GM19438 (cell line): ENCODE results near the gene RAB10.
"Not testable (repeated sequence)": the region's sequence is repeated elsewhere in the genome, so short reads cannot be mapped to it uniquely, and the experiment has no call there.

Source experiments
- ATAC-seq: cut with Tn5 transposase; IDR thresholded peaks from one replicate; pipeline ENCODE4 v1.9.1; 2021; ENCODE audit warnings: low read depth; ENCODE audit not compliant: unreplicated experiment

RAB10 gene

DNA sequence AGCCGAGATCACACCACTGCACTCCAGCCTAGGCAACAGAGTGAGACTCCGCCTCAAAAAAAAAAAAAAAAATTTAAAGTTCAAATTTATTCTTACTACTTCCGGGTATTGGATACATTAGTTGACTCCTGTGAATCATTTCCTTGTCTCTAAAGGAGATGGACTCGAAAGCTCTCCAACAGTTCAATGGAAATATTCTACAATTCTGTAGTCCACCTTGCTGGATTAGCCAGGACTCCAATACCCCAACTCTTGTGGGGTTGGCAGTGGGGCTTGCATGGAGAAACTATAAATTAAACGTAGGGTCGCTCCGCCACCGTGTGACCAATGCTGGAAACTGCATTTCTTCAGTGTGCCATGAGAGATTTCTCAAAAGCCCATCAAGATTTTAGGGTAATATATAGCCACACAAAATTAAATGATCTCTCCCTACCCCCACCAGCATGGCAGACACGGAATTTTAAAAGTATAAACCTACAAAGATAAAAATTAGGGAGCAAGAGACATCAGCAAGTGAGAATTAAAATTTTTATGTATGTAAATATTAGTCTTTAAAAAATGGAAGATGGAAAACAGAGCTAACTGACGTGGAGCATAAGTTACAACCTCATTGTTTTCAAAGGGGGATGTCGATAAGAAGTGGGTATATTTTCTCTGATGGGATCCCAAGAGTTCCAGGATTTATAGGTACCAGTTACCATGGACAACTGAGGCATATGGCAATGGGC, 111.2 kb downstream of the RAB10 start:
- no peak for ATAC-seq

- ATAC-seq, result no peak
Measured at GRCh38 chr2:26148501-26148900, 114.6 kb downstream of the RAB10 start.

DNA sequence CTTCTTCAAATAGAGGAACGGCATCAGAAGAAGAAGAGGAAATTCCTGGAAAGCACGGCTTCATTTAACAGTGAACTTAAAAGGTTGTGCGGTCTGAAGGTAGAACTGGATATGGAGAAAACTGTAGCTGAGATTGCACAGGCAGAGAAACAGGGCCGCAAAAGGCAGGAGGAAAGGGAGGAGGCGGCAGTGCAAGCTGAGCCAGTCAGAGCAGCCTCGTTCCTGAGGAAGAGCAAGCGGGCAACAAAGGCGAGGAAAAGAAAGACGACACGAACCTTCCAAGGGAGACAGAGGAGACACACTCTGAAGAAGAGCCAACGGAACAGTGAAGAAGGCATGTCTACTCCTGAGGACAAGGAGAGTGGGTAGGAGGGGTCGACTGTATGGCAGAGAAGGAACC, 116.4 kb downstream of the RAB10 start:
- ATAC-seq, result no peak

DNA sequence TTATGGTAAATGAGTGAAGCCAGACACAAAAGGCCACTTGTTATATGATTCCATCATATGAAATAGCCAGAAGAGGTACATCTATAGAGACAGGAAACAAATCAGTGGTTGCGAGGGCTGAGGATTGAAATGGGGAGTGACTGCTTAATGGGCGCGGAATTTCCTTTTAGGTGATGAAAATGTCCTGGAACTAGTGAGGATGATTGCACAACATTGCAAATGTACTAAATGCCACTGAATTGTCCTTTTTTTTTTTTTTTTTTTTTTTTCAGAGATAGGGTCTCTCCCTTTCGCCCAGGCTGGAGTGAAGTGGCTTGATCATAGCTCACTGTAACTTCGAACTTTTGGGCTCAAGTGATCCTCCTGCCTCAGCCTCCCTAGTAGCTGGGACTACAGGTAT, 123.7 kb downstream of the RAB10 start:
- no peak for ATAC-seq

DNA sequence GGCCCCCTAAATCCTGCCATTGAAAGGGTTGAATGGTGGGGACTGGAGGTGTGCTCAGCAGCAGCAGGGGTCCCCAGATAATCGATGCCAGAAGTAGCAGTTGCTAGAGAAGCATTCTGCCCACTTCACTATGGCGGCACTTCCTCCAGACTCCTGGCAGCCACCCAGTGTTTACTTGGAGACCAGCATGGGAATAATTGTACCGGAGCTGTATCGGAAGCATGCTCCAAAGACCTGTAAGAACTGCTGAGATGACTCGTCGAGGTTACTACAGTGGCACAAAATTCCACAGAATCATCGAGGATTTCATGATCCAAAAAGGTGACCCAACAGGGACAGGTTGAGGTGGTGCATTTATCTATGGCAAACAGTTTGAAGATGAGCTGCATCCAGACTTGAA, 128.0 kb downstream of the RAB10 start:
- ATAC-seq, result no peak

DNA sequence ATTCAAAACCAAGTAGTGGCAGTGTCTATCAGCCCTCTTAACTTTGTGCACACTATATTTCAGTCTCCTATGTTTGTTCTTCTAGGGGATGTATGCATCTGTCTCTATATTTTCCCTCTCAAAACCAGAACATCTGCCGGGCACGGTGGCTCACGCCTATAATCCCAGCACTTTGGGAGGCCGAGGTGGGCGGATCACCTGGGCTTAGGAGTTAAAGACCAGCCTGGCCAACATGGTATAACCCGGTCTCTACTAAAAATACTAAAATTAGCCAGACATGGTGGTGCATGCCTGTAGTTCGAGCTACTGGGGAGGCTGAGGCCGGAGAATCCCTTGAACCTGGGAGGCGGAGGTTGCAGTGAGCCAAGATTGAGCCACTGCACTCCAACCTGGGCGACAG, 129.1 kb downstream of the RAB10 start:
- no peak for ATAC-seq

DNA sequence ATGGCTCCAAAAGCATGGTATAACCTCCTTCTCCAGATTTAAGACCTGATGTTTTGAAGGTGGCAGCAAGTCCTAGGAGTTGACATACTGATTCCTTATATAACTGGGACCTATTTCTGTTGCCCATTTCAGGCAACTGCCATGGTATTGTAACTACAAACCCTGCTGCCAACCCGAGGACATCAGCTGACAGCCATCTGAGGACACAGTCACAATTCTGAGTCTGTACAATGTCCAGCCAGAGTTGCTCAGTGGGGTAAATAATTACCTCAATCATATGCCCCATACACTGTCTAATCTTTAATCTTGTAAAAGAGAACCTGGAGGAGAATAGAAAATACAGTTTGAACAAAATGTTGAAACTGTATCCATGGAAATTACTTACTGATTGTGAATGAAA, 130.3 kb downstream of the RAB10 start:
- no peak for ATAC-seq

DNA sequence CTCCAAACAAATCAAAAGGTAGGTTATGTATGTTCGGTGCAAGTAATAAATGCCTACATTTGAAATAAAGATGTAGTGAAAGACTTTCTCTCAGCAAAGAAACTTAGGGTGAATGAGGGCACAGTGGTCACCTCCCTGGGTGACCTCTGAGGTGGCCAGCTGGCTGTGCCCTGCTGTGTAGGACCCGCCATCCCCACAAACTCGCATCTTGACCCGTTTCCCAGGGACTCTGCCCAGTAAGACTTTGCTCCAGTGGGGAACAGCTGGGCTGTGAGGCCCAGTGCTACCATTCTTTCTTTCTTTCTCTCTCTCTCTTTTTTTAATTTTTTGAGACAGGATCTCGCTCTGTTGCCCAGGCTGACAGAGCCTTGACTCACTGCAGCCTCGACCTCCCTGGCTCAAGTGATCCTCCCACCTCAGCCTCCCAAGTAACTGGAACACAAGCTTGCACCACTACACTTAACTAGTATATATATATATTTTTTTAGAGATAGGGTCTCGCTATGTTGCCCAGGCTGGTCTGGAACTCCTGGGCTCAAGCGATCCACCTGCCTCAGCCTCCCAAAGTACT, 130.8 kb downstream of the RAB10 start:
- ATAC-seq, result no peak

GRCh38 chr2:26165403-26165802, 131.5 kb downstream of the RAB10 start:
- no peak for ATAC-seq

DNA sequence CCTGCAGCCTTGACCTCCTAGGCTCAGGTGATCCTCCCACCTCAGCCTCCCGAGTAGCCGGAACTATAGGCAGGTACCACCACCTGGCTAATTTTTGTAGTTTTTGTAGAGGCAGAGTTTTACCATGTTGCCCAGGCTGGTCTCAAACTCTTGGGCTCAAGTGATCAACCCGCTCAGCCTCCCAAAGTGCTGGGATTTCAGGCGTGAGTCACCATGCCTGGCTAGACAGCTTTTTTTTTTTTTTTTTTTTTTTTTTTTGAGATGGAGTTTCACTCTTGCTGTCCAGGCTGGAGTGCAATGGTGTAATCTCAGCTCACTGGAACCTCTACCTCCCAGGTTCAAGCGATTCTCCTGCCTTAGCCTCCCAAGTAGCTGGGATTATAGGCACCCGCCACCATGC, 132.7 kb downstream of the RAB10 start:
- not testable (repeated sequence) for ATAC-seq

GRCh38 chr2:26168785-26169184, 134.9 kb downstream of the RAB10 start:
- no peak for ATAC-seq

DNA sequence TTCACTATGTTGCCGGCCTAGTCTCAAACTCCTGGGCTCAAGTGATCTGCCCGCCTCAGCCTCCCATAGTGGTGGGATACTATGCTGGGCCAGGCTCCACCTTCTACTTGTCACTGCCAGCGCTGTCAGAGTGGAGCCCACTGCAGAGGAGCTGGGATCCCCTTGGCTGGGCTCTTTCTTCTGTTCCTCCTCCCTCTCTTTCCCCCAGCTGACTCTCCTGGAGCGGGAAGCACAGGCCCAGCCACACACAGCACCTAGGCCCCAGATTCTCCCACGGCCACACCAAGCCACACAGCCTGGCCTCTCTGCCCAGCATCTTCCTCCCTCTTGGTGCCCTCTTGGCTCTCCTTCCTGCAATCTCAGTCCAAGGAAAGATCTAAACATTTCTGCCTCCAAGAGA, 135.3 kb downstream of the RAB10 start:
- no peak for ATAC-seq

DNA sequence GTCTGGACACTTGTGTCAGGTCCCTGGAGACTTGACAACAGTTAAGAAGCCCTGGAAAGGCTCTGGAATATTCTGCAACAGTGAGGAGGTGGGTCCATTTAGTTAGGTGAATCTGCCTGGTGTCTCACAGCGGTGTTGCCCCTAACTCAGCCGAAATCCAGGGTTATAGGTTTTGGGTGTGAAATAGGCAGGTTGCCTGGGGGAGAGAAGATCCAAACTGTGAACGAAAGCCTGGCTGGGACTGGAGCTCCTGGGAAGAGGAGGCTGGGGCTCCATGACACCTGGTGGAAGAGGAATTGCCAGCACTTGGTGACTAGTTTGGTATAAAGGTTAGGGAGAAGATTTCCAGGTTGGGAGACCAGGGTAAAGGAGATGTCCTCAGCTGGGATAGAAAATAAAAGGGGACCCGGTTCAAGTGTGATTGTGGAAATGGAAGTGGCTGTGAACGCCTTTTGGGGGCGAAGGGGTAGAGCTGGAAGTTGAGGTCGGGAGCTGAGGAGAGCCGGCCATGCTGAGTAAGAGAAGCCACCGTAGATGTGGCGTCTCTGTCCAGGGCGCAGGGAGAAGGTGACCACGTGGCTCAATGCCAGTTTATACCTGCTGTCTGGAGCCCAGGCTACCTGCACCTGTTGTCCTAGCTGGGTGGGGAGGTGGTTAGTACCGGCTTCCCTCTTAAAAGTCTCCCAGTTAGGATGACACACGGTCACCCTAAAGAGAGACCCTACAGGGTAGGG, 136.0 kb downstream of the RAB10 start:
- ATAC-seq, result no peak

DNA sequence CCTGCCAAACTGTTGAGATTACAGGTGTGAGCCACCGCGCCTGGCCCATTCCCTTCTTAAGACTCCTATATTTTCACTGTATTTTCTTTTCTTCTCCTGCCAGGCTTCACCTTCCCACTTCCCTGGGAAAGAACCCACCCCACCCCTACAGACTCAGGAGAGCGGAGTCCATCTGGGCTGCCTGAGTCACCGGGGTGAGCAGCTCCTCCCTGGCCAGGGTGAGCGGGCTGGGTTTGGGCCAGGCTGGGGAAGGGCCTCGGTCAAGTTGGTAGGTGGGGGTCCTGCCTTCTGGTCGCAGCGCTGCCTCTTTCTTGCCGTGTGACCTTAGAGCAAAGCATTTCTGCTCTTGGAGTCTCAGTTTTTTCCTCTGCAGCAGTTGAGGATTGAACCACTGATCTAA, 136.9 kb downstream of the RAB10 start:
- ATAC-seq, result no peak

DNA sequence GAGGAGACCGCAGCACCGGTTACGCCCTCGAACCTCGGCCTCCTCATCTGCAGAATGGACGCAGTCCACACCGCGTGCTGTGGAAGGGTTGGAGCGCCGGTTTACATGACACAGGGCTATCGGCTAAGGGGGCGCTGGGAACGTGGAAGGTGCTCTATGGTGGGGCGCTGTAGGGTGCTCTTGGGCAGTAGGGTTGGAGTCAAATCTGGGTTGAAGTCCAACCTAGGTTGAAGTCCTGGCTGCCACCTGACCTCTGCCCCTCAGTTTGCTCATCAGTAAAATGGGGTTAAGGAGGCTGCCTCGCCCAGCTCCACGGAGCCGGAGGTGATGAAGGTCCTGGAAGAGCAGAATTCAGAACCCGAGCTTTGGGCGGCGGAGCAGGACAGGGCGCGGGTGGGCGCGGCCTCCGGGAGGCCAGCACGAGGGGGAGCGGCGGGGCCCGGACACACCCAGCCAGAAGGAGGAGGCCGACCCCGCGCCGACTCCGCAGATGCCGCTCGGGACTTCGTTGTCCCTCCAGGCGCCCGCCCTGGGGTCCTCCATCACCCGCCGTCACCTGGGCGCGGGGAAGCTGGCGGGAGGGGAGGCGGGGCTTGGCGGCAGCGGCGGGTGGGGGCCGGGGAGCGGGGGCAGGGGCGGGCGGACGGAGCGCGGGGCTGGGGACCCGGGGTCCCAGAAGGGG, 138.4 kb downstream of the RAB10 start:
- ATAC-seq, result no peak

GRCh38 chr2:26172871-26173775, 139.2 kb downstream of the RAB10 start, which contains the start of gene GAREM2:
TSS of gene GAREM2 (plus strand) at chr2:26173088. CDS start at chr2:26173221, 133 bp downstream.
- ATAC-seq, result no peak

DNA sequence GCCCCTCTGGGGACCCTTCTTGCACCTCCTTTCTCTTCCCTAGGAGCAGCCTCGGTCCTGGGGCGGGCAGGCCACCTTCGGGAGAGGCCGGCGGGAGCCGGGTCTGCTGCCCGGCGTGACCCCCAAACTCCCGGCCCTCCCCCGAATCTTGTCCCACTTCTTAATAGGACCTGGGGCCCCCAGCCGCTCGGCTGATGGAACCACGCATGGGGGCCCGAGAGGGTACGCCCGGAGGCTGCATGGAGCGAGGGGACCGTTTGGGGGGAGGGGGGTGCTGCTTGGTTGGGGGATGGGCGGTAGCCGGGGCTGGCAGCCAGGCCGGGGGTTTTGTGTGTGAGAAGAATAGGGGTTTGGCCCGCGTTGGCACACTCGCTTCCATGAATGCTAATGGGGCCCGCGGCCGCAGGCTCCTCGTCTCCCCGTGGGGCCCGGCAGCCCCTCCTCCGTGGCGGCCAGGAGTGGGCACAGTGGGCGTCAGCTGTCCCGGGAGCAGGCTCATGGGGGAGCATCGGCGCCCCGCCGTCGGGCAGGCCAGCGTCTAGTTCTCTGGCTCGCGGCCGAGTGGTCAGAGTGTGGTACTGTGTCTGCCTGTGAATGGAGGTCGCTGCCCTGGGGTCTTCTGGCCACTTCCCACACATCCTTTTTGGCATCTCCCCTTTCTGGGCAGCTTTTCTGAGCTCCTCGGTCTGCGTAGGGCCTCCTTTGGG, 140.0 kb downstream of the RAB10 start:
- ATAC-seq, result no peak

DNA sequence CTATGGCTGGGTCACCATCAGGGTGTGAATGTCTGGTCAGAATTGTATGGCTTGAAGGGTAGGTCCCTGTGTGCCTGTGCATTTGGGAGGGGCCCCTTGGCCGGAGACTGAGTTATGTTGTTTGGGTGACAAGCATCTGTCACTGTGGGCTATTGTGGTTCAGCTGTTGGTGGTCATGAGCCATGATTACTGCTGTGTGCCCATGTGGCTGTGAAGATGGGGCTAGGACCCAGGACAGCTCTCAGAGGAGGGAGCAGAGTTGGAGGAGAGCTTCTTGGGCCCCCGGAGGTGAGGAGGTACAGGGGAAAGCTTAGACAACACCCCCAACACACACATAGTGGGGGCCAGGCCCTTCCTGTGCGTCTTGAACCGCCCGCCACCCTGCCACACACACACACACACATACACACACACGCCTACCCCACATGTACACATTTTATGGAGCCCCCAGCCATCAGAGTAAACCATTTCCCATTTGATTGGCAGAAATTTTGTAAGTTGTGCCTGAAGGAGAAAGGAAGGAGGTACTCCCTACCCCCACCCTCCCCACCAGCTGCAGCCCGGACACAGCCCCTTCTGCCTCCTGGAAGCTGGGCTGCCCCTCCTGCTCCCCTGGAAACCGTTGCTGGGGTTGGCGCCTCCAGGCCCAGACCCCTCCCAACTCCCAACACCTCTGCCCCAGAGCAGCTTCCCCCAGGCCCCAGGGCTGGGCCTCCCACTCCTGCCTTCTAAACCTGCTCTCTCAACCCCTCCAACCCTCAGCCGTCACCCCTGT, 141.0 kb downstream of the RAB10 start:
- ATAC-seq, result no peak
